ENCODE results near the gene OVAAL. TPM values are rescaled to one million over a fixed set of nuclear protein-coding genes. Genes with fewer than 3 reads are reported as not detected.

The OVAAL gene
- total and polyA plus RNA-seq, 9 of the 15 experiments (the other 6 are each of a cell fraction or from before 2014, with no cell fraction given): 0.04 to 0.18 (median 0.08) TPM; not detected in 4

GRCh38 chr1:180563026-180563827 is 4.5 kb downstream of the OVAAL start (continued):
- TF ChIP-seq SMARCE1 (IDR thresholded peaks at IDR 0.05): peak; percentile 54; the same call in 1 of the 2 replicates
- peak; percentile 88 for TF ChIP-seq ZBTB9 (CRISPR knock-in tag; IDR thresholded peaks at IDR 0.05)
- TF ChIP-seq ZBTB7A (IDR thresholded peaks at IDR 0.05; ENCODE audit: borderline replicate concordance, control insufficient read depth, low read depth, low read length): 0 out of 2 replicates have a peak, but pooled peaks have one; percentile 22
- 0 out of 2 replicates have a peak, but pooled peaks have one; percentile 63 for TF ChIP-seq ZNF695 (CRISPR knock-in tag; IDR thresholded peaks at IDR 0.05)
- TF ChIP-seq, protein P1, sequence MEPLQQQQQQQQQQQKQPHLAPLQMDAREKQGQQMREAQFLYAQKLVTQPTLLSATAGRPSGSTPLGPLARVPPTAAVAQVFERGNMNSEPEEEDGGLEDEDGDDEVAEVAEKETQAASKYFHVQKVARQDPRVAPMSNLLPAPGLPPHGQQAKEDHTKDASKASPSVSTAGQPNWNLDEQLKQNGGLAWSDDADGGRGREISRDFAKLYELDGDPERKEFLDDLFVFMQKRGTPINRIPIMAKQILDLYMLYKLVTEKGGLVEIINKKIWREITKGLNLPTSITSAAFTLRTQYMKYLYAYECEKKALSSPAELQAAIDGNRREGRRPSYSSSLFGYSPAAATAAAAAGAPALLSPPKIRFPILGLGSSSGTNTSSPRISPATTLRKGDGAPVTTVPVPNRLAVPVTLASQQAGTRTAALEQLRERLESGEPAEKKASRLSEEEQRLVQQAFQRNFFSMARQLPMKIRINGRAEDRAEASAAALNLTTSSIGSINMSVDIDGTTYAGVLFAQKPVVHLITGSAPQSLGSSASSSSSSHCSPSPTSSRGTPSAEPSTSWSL (CRISPR knock-in tag; IDR thresholded peaks at IDR 0.05; ENCODE audit: borderline replicate concordance): no peak
- 0 out of 2 replicates have a peak, but pooled peaks have one; percentile 20 for TF ChIP-seq MECOM (CRISPR knock-in tag; IDR thresholded peaks at IDR 0.05)
- TF ChIP-seq ARID3A (IDR thresholded peaks at IDR 0.05; ENCODE audit: borderline replicate concordance, low read depth, low read length): 0 out of 2 replicates have a peak, but pooled peaks have one; percentile 12
- peak in 1 of 2 experiments; percentile 41; a peak in 2 of 4 replicates for TF ChIP-seq ARNT (IDR thresholded peaks at IDR 0.05)
- TF ChIP-seq MAFK (IDR thresholded peaks at IDR 0.05; ENCODE audit: low read length): peak; percentile 94
- TF ChIP-seq ZNF197 (CRISPR knock-in tag; IDR thresholded peaks at IDR 0.05; ENCODE audit: low read depth): peak; percentile 90
- no peak for TF ChIP-seq ZNF282 (CRISPR knock-in tag; IDR thresholded peaks at IDR 0.05)
- no peak for TF ChIP-seq ZBTB8A (IDR thresholded peaks at IDR 0.05; ENCODE audit: partially characterized antibody)
- TF ChIP-seq ZNF583 (CRISPR knock-in tag; IDR thresholded peaks at IDR 0.05): peak; percentile 79; the same call in 1 of the 2 replicates
- TF ChIP-seq HMBOX1 (IDR thresholded peaks at IDR 0.05): peak; percentile 92
- TF ChIP-seq MAFG (tag; conservative IDR thresholded peaks at IDR 0.05): peak; percentile 98
- TF ChIP-seq SIRT6 (IDR thresholded peaks at IDR 0.05; ENCODE audit: low read depth, low read length): no peak
- peak; percentile 14; the same call in 1 of the 2 replicates for TF ChIP-seq ZNF444 (CRISPR knock-in tag; IDR thresholded peaks at IDR 0.05)
- TF ChIP-seq ZNF134 (CRISPR knock-in tag; conservative IDR thresholded peaks at IDR 0.05): 0 out of 2 replicates have a peak, but pooled peaks have one; percentile 12
- TF ChIP-seq ETV1 (tag; conservative IDR thresholded peaks at IDR 0.05; ENCODE audit: low read depth): peak; percentile 40; the same call in 1 of the 2 replicates
- TF ChIP-seq NR2F6 (CRISPR knock-in tag; IDR thresholded peaks at IDR 0.05): no peak
- no peak for TF ChIP-seq ZFP1 (CRISPR knock-in tag; IDR thresholded peaks at IDR 0.05)
- 0 out of 2 replicates have a peak, but pooled peaks have one; percentile 39 for TF ChIP-seq ZNF76 (CRISPR knock-in tag; IDR thresholded peaks at IDR 0.05; ENCODE audit: borderline replicate concordance)
- peak in 1 of 2 experiments; percentile 85; a peak in 2 of 4 replicates for TF ChIP-seq RCOR1 (IDR thresholded peaks at IDR 0.05; ENCODE audit: borderline replicate concordance in 1 of 2, low read depth in 2 of 2, low read length in 2 of 2)
